Mesothelial cell of epicardium (in vitro differentiated cells): ENCODE measurements around the gene ANKRD53. TPM values are rescaled to one million over a fixed set of nuclear protein-coding genes. Genes with fewer than 3 reads are reported as not detected.

Source experiments
- DNase-seq, 2 experiments: peaks; one replicate each; pipeline ENCODE4 v3.0.0; 2021; ENCODE audit warnings: low spot score in 2 of 2; ENCODE audit not compliant: unreplicated experiment in 2 of 2
- H3K27ac Mint-ChIP-seq: 2 replicates; pipeline ENCODE4 v1.8.0; 2021; ENCODE audit warnings: mixed read lengths
- H3K27me3 Mint-ChIP-seq: 2 replicates; pipeline ENCODE4 v1.8.0; 2021; ENCODE audit warnings: low read depth, mixed read lengths
- H3K36me3 Mint-ChIP-seq: 2 replicates; pipeline ENCODE4 v1.8.0; 2021; ENCODE audit warnings: mixed read lengths
- H3K4me1 Mint-ChIP-seq: 2 replicates; pipeline ENCODE4 v1.8.0; 2021; ENCODE audit warnings: mixed read lengths
- H3K4me3 Mint-ChIP-seq: 2 replicates; pipeline ENCODE4 v1.8.0; 2021; ENCODE audit warnings: mild to moderate bottlenecking, moderate library complexity, mixed read lengths
- H3K9me3 Mint-ChIP-seq: 2 replicates; pipeline ENCODE4 v1.8.0; 2021; ENCODE audit warnings: mixed read lengths
- CTCF ChIP-seq: fragments of 200-600 bp; sonication (generic); IDR thresholded peaks from one replicate; pipeline ENCODE4 v1.5.0; 2021; ENCODE audit warnings: antibody characterized with exemption; ENCODE audit not compliant: unreplicated experiment
- total RNA-seq: library from RNA; stranded (reverse); gene quantifications from 3 replicates; pipeline ENCODE4 v1.2.1, GENCODE V29; 2021

The ANKRD53 gene
- total RNA-seq, 1 donor from 2014 or later = 4.9 TPM

- no peak overlapping the region for H3K27ac Mint-ChIP-seq
- H3K4me1 Mint-ChIP-seq = peaks cover 16% of the 10 kb centered on the region
- no peak for TF ChIP-seq CTCF
- peaks cover 8% of the 10 kb centered on the region for H3K36me3 Mint-ChIP-seq
- H3K9me3 Mint-ChIP-seq = no peaks in the 10 kb centered on the region
- DNase-seq = no peak
- no peaks in the 10 kb centered on the region for H3K27me3 Mint-ChIP-seq
- no peak overlapping the region for H3K4me3 Mint-ChIP-seq
Observed at GRCh38 chr2:70981421-70981820, 3.0 kb downstream of the ANKRD53 start.

- Mint-ChIP-seq H3K4me3 (no peak overlapping the region), H3K9me3 (no peaks in the 10 kb centered on the region), H3K27me3 (no peaks in the 10 kb centered on the region), H3K36me3 (peaks cover 13% of the 10 kb centered on the region), H3K27ac (no peak overlapping the region), H3K4me1 (peaks cover 10% of the 10 kb centered on the region)
- DNase-seq = no peak
- no peak for TF ChIP-seq CTCF
Observed at GRCh38 chr2:70981866-70982810, 3.7 kb downstream of the ANKRD53 start.

- DNase-seq = no peak
- H3K36me3 Mint-ChIP-seq = peaks cover 13% of the 10 kb centered on the region
- H3K27me3 Mint-ChIP-seq = no peaks in the 10 kb centered on the region
- H3K4me1 Mint-ChIP-seq = peaks cover 3% of the 10 kb centered on the region
- H3K9me3 Mint-ChIP-seq = no peaks in the 10 kb centered on the region
- no peak for TF ChIP-seq CTCF
- no peak overlapping the region for H3K4me3 Mint-ChIP-seq
- H3K27ac Mint-ChIP-seq = no peak overlapping the region
Observed at GRCh38 chr2:70982971-70983370, 4.5 kb downstream of the ANKRD53 start.

DNA sequence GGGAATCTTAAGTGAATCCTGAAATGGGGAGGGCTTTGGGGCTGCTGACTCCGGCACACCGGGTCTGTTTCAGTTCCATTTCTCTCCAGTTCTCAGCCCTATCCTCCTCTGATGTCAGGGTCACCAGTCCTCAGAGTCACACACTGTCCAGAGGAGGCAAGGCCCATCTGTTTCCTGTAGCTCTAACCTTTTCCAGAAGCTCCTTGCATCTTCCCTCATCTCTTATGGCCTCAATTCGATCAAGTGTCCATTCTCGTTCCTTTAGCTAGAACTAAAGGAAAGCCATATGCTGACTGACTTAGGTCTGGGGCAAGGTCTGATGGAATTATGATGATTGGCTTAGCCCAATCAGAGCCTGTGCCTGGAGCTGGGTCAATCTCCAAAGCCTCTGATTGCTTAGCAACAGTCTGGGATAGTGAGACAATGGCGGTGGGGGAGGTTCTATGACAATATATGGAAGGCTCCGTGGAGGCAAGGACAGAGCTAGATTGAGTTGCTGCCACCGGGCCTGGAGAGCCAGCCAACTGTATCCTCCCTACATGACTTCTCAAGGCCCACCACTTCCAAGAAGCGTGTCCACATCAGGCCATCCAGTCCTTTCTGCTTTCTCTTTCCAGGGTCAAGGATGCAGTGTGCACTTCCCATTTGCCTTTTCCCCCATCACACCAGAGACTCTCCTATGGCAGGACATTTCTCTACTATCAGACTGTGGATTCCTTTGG lies 5.2 kb downstream of the ANKRD53 start:
- Mint-ChIP-seq H3K4me3 (no peak overlapping the region), H3K27ac (no peak overlapping the region), H3K9me3 (no peaks in the 10 kb centered on the region), H3K4me1 (no peaks in the 10 kb centered on the region), H3K27me3 (no peaks in the 10 kb centered on the region), H3K36me3 (peaks cover 16% of the 10 kb centered on the region)
- no peak for DNase-seq
- TF ChIP-seq CTCF = no peak

DNA sequence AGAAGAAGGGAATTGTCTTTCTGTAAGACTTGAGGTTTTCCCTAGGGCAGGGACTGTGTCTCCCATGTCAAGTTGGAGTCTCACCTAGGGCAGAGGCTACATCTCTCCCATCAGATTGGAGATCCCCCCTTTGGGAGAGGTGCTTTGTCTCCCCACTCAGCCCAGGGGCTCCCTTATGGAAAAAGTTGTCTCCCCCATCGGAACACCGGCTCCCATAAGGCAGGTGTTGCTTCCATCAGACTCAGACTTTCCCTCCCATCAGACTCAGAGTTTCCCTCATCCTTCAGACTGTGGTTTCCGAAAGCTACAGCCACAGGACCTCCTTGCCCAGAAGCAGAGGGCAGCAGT lies 5.8 kb downstream of the ANKRD53 start:
- Mint-ChIP-seq H3K36me3 (peaks cover 18% of the 10 kb centered on the region), H3K9me3 (no peaks in the 10 kb centered on the region), H3K4me1 (no peaks in the 10 kb centered on the region), H3K27ac (no peak overlapping the region), H3K4me3 (no peak overlapping the region), H3K27me3 (no peaks in the 10 kb centered on the region)
- DNase-seq = no peak
- TF ChIP-seq CTCF = no peak
